T-helper 17 cell (primary cell): ENCODE results near the gene C10orf71. TPM values are rescaled to one million over a fixed set of nuclear protein-coding genes. Genes with fewer than 3 reads are reported as not detected.

Experiments
- ATAC-seq: fragments of 150-1000 bp; cut with Tn5 transposase; 2 replicates; pipeline ENCODE4 v1.10.0; 2021; ENCODE audit warnings: mild to moderate bottlenecking, moderate library complexity
- DNase-seq, 3 donors: peaks; one replicate each; pipeline versions ENCODE4 v3.0.0 to v3.0.0-alpha.2; 2020 to 2021
- H3K9me3 ChIP-seq: one replicate; pipeline ENCODE4 v1.7.0; 2013; ENCODE audit warnings: low read length, mild to moderate bottlenecking; ENCODE audit not compliant: control insufficient read depth, poor library complexity, severe bottlenecking
- H3K27ac Mint-ChIP-seq: one replicate; pipeline ENCODE4 v1.8.0; 2022; ENCODE audit warnings: mild to moderate bottlenecking, moderate library complexity, mixed read lengths
- H3K27me3 Mint-ChIP-seq: one replicate; pipeline ENCODE4 v1.8.0; 2022; ENCODE audit warnings: mixed read lengths
- H3K36me3 Mint-ChIP-seq: one replicate; pipeline ENCODE4 v1.8.0; 2022; ENCODE audit warnings: low read depth, mixed read lengths
- H3K4me1 Mint-ChIP-seq: one replicate; pipeline ENCODE4 v1.8.0; 2022; ENCODE audit warnings: mild to moderate bottlenecking, mixed read lengths
- H3K4me3 Mint-ChIP-seq: one replicate; pipeline ENCODE4 v1.8.0; 2022; ENCODE audit warnings: mild to moderate bottlenecking, moderate library complexity, mixed read lengths
- total RNA-seq, 4 donors: library from RNA in 2 of 4; stranded (reverse) in 2 of 4; gene quantifications; one replicate each; pipeline ENCODE4 v1.2.3 and lab custom pipeline; 2022 to 2026

The C10orf71 gene
- total RNA-seq, 2 donors from 2014 or later, result not detected

DNA sequence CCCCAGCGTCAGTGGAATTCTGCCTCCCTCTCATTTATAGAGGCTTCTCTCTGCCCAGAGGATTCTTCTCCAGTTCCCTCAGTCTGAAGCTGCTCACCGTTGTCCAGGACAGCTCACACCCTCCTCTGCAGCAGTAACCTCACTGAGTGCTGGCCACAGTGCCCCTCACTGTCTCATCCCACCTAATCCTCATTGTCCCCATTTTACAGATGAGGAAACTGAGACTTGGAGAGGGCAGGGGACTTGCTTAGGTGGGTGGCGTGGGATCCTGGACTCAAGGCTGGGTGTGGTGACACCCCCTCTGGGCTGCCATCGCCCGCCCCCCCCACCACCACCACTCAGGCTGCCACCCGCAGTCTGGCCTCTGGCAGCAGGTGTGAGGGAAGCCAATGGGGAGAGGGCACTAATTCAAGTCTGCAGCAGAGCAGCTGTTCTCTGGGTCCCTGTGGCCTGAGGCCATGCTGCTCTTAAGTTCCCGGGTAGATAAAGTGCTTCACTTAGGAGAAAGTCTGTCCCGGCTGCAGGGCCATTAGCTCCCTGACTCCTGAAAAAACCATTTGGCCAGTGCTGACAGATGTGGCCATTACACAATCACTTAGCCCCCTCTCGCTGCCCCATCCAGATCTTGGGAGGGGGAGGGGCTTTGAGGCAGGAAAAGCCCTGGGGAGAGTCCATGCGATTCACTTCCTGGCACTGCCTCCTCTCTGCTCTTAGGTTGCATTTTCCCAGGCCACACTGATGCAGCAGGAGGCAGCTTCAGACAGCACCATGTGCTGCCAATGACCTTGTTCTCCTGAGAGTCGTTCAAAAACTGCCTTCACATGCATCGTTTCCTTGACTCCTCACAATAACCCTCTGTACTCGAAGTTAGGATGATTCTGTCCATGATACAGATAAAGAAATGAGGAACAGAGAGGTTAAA is 60.6 kb downstream of the C10orf71 start:
- ATAC-seq (no peak), DNase-seq (no peak)
- Mint-ChIP-seq H3K4me3 (no peak overlapping the region), H3K4me1 (no peaks in the 10 kb centered on the region), H3K36me3 (no peaks in the 10 kb centered on the region), H3K27me3 (peaks cover 17% of the 10 kb centered on the region), H3K27ac (no peak overlapping the region)
- peaks cover 2% of the 10 kb centered on the region for H3K9me3 ChIP-seq

DNA sequence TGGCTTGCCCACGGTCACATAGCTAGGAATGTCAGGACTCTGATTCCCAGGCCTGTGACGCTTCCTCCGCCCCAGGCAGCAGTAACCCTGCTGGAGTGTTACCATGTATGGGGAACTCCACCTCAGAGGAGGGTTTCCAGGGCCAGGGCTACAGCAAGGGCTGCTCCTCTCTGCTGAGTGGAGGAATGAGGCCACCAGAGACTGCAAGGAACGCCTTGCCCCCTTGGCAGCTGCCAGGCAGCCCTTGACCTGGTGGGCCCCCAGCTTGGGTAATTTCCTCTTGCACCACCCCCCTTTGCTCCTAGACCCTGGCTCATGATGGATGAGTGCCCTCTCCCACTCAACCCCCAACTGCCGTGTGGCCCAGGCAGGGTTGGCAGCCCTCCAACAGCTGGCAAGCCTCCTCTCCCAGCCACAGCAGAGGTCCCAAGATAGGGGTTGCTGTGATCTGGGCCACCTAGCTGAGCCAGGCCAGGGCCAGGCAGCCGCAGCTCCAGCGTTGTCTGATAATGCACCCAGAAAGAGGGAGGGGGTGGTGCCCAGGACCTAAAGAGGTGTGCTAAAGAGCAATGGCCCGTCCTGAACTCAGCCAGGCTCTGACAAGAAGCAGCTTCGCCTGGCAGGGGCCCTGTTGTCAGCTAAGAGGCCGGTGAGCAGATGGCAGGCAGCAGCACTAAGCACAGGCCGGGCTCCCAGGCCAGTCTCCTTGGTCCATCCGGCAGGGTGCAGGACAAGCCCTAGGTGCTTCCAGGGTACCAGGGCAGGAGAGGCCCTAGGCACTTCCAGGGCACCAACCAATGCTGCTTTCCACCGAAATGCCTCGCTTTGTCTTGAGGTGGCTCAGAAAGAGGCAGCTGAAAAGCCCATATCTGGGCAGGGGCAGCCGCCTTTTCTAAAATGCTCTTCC is 61.6 kb downstream of the C10orf71 start:
- Mint-ChIP-seq H3K4me3 (no peak overlapping the region), H3K27me3 (peaks cover 25% of the 10 kb centered on the region), H3K4me1 (no peaks in the 10 kb centered on the region), H3K36me3 (no peaks in the 10 kb centered on the region), H3K27ac (no peak overlapping the region)
- H3K9me3 ChIP-seq, result peaks cover 2% of the 10 kb centered on the region
- no peak for ATAC-seq
- no peak for DNase-seq

DNA sequence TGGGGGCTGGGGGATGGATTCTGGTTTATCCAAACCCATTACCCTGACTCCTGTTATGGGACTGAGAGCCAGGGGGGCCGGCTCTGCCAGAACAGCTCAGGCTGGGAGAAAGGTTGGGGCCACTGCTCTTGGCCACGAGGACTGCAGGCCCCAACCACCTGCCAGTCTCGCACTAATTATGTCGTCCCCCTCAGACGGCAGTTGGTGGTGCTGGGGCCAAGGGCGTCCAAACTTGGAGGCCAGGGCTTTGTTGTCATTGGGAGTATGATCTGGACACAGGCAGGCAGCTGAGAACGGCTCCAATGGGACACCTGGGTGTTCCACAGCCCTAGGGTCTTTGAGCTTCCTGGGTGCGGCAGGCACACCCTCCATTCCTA is 62.2 kb downstream of the C10orf71 start:
- no peak for ATAC-seq
- Mint-ChIP-seq H3K27me3 (peaks cover 25% of the 10 kb centered on the region), H3K36me3 (no peaks in the 10 kb centered on the region), H3K27ac (no peak overlapping the region), H3K4me3 (no peak overlapping the region), H3K4me1 (no peaks in the 10 kb centered on the region)
- peaks cover 2% of the 10 kb centered on the region for H3K9me3 ChIP-seq
- DNase-seq, result no peak

DNA sequence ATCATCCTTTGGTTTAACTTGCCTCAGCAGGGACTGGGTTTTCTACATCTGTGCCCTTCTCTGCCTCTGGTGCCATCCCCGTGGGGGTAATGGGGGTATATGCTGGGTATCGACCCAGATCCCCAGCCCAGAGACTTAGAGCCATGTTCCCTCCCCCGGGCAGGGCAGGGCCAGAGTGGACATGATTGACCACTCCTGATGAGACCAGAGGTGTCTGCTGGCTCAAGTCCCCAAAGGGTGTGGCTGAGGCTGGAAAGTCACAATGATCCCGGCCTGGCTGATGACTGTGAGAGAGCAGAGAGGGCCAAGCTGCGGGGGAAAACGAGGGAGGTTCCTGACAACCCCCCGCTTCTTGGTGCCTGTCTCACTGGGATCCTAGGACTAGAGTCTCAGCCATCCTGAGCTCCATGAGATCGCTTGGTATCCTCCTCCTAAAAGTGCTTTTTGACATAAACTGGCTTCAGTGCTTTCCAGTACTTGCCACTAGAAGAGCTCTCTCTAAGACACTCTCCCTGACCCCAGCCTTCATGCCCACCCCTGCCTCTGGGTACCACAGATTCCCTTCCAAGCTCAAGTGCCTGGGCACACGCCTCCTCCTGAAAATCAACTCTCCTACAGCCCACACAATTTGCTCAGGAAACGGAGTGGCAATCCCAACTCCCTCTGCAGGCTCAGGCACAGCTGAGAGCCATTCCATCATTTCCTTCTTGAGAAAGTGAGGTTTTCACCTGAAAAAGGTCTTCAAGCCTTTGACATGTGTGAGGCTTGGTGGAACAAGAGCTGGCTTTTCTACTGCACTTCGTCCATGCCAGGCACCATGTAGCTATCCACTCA is 63.0 kb downstream of the C10orf71 start:
- DNase-seq (no peak), ATAC-seq (no peak)
- peaks cover 25% of the 10 kb centered on the region for H3K27me3 Mint-ChIP-seq
- H3K4me1 Mint-ChIP-seq, result no peaks in the 10 kb centered on the region
- H3K27ac Mint-ChIP-seq, result no peak overlapping the region
- no peaks in the 10 kb centered on the region for H3K36me3 Mint-ChIP-seq
- no peak overlapping the region for H3K4me3 Mint-ChIP-seq
- peaks cover 2% of the 10 kb centered on the region for H3K9me3 ChIP-seq

DNA sequence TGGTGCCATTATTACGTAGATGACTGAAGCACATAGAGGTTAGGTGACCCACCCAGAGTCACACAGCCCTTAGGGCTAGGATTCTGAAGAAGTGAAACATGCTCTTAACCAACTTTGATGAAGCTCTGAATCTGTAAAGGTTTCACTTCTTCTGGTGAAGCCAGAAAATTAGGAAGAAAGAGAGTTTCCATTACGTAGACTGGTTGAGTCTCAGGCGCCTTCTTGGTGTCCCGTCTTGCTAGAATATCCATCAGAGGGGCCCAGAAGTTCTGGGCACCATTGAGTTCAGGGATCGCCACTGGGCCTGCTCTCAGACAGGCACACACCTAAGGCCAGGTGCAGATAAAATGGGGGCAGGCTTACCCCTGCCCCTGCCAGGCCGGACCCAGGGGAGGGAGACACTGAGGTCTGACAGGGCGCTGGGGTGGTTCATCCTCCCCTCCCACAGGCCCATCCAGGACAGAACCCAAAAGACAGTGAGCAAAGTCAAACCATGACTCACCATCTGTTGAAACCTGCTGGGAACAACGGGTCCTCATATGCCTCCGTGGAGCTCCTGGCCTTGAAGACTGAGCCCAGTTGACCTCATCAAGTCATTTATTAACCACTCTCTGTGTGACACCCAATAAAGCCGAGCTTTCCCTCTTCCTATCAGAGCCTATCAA is 63.8 kb downstream of the C10orf71 start:
- H3K9me3 ChIP-seq, result no peaks in the 10 kb centered on the region
- H3K27me3 Mint-ChIP-seq, result peaks cover 29% of the 10 kb centered on the region
- peak overlapping the region; percentile 4 for H3K4me3 Mint-ChIP-seq
- H3K27ac Mint-ChIP-seq, result no peak overlapping the region
- no peaks in the 10 kb centered on the region for H3K36me3 Mint-ChIP-seq
- ATAC-seq (no peak), DNase-seq (no peak)
- no peaks in the 10 kb centered on the region for H3K4me1 Mint-ChIP-seq

DNA sequence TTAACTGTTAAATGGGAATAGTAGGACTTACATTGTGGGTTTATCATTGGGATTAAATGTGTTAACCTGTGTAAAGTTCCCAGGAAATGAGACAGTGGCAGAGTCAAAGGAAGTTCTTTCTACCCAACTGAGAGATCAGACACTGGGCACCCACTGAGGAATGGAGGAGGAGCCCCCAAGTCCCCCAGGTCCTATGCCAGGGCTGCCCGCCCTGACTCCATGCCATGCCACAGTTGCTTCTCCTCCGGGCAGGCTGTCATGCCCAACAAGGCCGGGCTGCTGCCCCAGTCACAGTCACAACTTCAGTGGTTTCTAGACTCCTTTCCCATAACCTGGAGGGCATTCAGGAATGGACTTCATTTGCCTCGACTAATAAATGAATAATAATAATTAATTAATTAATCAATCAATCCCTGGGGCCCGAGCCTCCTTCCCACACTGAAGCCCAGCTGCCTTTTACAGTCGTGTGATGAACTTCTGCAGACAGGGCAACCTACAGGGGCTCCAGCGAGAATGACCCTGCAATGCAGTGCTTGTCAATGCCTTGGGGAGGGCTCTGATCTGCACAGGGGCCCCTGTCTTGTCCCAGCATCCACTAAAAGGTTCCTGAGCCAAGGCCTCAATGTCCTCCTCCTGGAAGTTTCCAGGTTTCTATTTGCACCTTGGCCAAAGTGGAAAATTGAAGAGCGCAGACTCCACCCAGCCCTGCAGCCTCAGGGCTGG is 64.5 kb downstream of the C10orf71 start:
- DNase-seq, result no peak
- Mint-ChIP-seq H3K4me3 (no peak overlapping the region), H3K27ac (no peak overlapping the region), H3K27me3 (peaks cover 35% of the 10 kb centered on the region), H3K36me3 (no peaks in the 10 kb centered on the region), H3K4me1 (no peaks in the 10 kb centered on the region)
- ATAC-seq, result no peak
- H3K9me3 ChIP-seq, result no peaks in the 10 kb centered on the region

DNA sequence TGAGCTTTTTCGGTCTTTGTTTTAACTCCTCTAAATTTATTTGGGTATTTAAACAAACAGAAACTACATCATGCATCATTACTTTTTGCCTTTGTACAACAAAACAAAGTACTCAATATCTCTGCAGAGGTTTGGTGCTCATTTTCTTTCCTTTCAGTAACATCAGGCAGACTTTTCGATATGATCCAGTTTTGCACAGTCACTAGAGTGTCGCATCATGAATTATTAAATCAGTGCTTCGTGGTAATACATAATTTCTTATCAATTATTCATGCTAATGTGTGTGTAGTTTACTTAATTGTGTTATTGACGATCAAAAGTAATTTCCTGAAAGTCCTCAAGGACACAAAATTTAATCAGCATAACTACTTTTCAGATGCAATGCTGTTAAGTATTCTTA is 65.1 kb downstream of the C10orf71 start:
- Mint-ChIP-seq H3K27me3 (peaks cover 35% of the 10 kb centered on the region), H3K4me3 (no peak overlapping the region), H3K4me1 (no peaks in the 10 kb centered on the region), H3K27ac (no peak overlapping the region), H3K36me3 (no peaks in the 10 kb centered on the region)
- DNase-seq (no peak), ATAC-seq (no peak)
- H3K9me3 ChIP-seq, result no peaks in the 10 kb centered on the region

DNA sequence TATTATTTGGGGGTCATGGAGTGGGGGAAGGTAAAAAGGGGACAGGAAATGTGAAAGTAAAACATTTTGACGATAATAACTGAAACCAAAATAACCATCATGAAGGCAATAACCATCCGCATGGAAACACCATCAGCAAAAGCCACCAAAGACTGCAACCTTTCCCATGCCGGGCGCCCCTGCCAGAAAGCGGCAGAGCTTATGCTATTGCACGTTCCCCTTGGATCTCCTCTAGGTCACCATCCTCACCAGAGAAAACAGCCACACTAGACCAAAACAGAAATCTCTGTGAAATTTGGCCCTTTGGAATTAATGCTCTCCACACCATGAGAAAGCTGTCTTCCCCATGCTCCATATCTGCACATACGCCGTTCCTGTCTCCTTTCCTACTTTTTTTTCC is 65.8 kb downstream of the C10orf71 start:
- H3K9me3 ChIP-seq, result no peaks in the 10 kb centered on the region
- no peaks in the 10 kb centered on the region for H3K36me3 Mint-ChIP-seq
- H3K27me3 Mint-ChIP-seq, result peaks cover 35% of the 10 kb centered on the region
- H3K4me1 Mint-ChIP-seq, result no peaks in the 10 kb centered on the region
- DNase-seq (no peak), ATAC-seq (no peak)
- H3K27ac Mint-ChIP-seq, result no peak overlapping the region
- no peak overlapping the region for H3K4me3 Mint-ChIP-seq

DNA sequence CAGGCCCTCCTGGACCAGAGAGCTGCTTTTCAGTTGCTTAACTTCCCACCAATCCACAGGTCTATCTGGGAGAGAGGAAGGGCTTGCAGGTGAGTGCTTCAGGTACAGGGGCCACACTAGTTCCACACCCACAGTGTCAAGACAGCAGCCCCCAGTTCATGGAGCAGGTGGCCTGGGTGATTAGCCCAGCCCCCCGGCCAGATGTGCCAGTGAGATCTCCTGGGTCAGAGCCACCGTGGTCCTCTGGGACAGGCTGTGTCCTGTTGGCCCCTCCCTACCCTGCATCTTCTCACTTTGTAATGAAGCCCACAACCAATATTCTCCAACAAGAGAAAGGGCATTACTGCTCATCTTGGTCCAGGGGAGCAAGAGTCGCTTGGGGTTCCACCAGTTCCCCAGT is 66.3 kb downstream of the C10orf71 start:
- ATAC-seq (no peak), DNase-seq (no peak)
- no peak overlapping the region for H3K4me3 Mint-ChIP-seq
- no peaks in the 10 kb centered on the region for H3K36me3 Mint-ChIP-seq
- no peaks in the 10 kb centered on the region for H3K9me3 ChIP-seq
- H3K27ac Mint-ChIP-seq, result no peak overlapping the region
- H3K27me3 Mint-ChIP-seq, result peaks cover 35% of the 10 kb centered on the region
- H3K4me1 Mint-ChIP-seq, result no peaks in the 10 kb centered on the region

DNA sequence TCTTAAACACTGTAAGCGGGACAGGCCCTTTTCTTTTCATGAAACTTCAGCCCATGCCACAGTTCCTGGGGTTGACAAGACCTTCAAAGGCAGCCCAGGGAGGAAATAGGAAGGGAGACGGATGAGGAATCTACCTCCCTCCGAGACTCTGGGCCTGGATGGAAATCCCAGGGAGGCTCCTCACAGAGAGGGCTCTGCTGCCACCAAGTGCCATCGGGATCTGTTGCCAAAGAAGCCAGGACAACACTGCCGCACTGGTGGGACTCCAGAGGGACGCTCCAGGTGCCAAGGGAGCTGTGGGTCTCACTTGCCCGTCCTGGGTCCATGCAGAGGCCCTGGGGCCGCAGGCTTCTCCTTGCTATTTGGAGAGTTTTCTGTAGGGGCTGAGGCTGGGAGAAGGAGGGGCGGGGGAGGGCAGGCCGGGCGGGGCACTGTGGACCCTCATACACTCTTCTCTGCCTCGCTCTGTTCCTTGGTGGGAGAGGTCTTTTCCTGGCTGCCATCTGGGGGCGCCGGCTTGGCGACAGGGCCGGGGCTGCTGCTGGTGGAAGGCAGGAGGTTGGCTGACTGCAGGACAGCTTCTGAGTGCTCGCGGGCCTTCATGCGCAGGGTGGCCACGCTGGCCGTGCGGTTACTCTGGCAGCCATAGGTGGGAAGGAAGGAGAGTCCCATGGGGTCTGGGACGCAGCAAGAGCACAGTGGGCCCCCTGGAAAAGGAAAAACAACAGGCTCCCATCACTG is 66.9 kb downstream of the C10orf71 start:
- ATAC-seq (no peak), DNase-seq (no peak)
- Mint-ChIP-seq H3K4me3 (no peak overlapping the region), H3K27ac (no peak overlapping the region), H3K4me1 (no peaks in the 10 kb centered on the region), H3K36me3 (no peaks in the 10 kb centered on the region), H3K27me3 (peaks cover 35% of the 10 kb centered on the region)
- no peaks in the 10 kb centered on the region for H3K9me3 ChIP-seq

DNA sequence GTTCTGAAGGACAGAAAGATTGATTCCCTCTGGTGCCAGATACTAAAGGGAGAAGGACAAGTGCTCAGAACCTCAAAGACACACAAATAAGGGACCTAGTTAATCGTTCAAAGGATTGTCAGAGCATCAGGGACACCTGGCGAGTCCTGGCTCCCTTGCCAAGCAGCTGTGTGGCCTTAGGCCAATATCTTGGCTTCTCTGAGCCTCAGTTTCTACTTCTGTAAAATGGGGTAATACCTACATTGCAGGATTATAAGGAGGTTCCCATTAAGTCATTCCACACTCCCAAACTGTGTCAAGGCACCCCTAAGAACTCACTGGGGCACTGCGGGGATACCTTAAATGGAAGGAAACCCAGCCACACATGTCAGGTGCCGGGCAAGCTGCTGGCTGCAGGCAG is 67.5 kb downstream of the C10orf71 start:
- no peaks in the 10 kb centered on the region for H3K4me1 Mint-ChIP-seq
- H3K9me3 ChIP-seq, result no peaks in the 10 kb centered on the region
- H3K4me3 Mint-ChIP-seq, result no peak overlapping the region
- H3K27me3 Mint-ChIP-seq, result peaks cover 35% of the 10 kb centered on the region
- DNase-seq, result no peak
- no peak for ATAC-seq
- H3K27ac Mint-ChIP-seq, result no peak overlapping the region
- no peaks in the 10 kb centered on the region for H3K36me3 Mint-ChIP-seq
